GM18526 (cell line): ENCODE results near the gene BTBD10.

Experiments
- POLR2A ChIP-seq: IDR thresholded peaks from 3 replicates; pipeline ENCODE4 v1.6.1; 2011; ENCODE audit not compliant: insufficient read length; ENCODE audit errors: extremely low read depth

The BTBD10 gene

DNA sequence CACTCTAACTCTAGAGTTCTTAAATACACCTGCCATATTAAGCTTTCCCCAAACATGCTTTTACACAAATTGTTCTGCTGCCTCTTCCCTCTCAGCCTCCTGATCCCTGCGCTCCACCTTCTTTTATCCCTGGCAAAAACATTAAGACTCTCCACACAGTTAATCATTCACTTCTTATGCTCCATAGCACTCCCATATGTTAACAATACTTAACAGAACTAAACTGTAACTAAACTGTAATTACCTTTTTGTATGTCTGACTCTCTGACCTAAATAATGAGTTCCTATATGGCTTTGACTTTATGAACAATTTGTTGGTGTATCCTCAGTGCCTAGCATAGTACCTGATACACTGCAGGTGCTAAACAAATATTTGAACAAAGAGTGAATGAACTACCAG lies 71.8 kb downstream of the BTBD10 start:
- TF ChIP-seq POLR2A: no peak

DNA sequence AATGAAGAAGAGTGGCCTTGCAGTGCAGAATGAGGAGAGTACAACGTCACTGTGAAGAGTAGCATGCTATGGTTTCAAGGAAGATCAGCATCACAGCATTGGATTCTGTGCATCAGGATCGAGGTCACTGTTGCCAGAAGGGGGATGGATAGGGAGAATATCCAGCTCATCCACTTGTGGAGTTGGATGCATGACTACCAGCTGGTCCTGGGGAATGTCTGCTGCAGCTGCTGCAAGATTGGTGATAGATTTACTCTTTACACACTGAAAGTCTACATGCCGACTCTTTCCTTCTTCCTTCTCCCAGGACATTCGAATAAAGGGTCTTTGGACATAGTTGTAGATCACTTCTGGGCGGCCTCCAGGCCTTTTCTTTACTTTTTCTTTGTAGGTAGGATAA lies 74.3 kb downstream of the BTBD10 start:
- TF ChIP-seq POLR2A: no peak

DNA sequence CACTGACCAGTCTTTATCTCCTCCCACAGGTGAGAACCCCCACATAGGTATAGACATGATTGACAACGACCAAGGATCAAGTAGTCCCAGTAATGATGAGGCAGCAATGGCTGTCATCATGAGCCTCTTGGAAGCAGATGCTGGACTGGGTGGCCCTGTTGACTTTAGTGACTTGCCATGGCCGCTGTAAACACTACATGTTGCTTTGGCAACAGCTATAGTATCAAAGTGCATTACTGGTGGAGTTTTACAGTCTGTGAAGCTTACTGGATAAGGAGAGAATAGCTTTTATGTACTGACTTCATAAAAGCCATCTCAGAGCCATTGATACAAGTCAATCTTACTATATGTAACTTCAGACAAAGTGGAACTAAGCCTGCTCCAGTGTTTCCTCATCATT lies 76.5 kb downstream of the BTBD10 start:
- no peak for TF ChIP-seq POLR2A

DNA sequence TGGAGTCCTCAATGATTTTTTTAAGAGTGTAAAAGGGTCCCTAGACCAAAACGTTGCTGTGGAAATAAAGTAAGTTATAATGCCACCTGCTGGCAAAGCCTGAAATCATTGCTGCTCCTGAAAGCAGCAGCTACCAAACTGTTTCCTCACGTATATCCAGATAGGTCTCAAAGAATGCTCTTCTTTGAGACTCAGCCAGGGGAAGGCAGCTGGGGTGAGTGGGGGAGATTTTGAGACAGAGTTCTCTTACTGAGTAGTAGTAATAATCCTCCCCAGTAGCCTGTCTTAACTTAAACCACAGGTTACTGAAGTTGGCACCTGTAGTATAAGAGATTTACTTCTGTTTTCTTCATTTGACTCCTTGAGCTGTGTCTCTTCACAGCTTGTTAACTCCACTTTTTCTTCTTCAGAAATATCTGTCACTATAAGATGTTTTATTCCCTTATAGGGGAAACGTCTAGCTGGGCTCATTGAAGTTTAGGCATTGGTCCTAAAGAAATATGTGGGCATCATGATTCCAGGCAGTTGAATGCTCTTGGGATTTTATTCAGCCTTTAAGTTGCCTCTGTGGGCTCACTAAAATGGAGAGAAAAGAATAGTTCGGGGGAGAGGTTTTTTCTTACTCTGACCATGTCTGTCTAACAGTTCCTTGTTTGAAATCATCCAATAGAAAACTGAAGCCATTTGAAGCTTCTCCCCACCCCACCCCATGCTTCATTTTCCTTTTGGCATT lies 77.9 kb downstream of the BTBD10 start:
- TF ChIP-seq POLR2A: no peak

- no peak for TF ChIP-seq POLR2A
Measured at GRCh38 chr11:13382751-13383150, 80.3 kb downstream of the BTBD10 start.

- TF ChIP-seq POLR2A: no peak
Measured at GRCh38 chr11:13380731-13381130, 82.3 kb downstream of the BTBD10 start.

DNA sequence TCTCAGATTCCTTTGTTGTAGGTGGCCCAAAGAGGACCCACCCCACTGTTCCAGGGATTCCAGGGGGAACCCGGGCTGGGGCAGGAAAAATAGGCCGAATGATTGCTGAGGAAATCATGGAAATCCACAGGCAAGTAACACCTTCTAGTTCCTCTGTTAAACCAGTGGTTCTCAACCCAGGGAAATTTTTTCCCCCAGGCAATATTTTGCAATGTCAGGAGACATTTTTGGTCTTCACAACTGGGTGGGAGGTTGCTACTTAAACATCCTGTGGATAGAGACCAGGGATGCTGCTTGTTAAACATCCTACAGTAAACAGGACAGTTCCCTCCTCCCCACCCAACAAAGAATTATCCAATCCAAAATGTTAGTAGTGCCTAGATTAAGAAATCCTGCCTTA lies 84.7 kb downstream of the BTBD10 start:
- TF ChIP-seq POLR2A: no peak

- TF ChIP-seq POLR2A: no peak
Measured at GRCh38 chr11:13376838-13377237, 86.2 kb downstream of the BTBD10 start.

DNA sequence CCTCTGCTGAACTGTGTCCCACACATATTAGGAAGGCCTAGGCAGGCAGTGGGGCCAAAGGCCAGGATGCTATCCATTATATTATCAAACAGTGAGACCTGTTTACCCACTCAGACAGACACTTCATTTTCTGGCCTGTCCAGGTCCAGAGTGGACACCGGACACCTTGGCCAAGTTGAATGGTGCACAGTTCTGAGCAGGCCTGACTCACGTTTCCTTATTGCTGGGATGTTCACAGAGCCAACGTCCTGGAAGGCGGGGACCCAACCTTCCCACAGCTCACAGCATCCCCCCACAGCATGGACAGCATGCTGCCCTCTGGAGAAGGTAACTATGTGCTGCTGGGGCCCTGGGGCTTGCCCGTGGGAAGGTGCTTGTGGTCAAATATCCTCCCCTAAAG lies 86.6 kb downstream of the BTBD10 start:
- no peak for TF ChIP-seq POLR2A

GRCh38 chr11:13375798-13376197 lies 87.2 kb downstream of the BTBD10 start:
- TF ChIP-seq POLR2A: no peak

DNA sequence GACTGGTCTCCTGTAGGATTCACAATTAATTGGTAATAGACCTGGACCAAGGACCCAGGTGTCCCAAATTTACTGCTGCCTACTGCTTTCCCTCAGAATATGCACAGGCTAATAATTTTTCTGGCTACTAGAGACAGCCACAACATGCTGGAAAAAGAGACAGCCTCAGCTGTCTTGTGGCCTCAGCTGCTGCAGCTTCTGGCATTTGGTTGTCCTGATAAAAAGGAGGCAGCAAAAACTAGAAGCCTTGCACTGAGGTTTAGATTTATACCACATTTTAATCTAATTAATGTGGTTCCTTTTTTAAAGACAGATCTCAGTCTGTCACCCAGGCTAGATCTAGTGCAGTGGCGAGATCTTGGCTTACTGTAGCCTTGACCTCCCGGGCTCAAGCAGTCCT lies 89.8 kb downstream of the BTBD10 start:
- no peak for TF ChIP-seq POLR2A

DNA sequence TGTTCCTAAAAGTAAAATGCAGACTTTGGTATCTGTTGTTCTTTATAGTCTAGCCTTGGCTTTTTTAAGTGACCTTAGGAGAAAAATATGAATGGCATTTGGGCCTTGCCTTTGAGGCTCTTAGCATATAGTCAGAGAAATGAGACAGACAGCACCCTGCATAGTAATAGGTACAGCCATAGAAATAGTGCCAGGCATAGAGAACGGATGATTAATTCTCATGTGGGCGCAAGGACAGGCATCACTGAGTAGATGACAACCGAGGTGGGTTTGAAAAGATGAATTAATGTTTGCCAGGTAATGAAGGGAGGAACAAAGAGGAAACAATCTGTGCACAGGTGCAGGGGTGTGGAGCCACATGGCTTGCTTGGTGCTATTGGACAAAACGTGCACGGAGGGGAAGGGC lies 95.0 kb downstream of the BTBD10 start:
- TF ChIP-seq POLR2A: no peak

GRCh38 chr11:13367115-13367514 lies 95.9 kb downstream of the BTBD10 start:
- TF ChIP-seq POLR2A: no peak

DNA sequence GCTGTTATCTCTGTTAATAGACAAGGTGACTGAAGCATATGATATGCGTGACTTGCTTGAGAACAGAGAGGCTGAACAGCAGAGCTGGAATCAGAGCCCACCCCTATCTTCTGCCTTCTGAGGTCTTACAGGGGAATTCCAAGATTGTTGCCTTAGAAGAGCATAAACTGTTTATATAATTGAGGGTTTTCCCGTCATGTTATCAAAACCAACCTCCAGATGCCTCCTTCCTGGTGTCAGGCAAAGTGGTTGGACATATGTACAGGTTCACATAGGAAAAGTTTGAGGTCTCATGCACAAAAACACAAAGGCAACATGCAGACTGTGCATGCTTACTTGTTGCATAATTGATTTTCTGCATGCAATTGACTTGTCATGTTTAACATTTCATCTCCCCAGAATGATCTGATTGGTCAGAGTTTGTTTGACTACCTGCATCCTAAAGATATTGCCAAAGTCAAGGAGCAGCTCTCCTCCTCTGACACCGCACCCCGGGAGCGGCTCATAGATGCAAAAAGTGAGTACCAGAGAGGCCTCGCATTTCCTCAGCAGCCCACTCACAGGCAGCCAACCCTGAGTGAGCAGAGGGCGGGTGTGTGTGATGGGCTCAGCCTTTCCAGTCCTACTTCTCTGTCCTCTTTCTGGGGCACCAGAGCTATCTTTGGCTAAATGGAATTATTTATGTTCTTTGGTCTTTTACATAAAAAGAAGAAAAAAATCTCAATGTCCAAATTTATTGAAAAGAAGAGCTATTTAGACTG lies 96.6 kb downstream of the BTBD10 start:
- TF ChIP-seq POLR2A: no peak

- no peak for TF ChIP-seq POLR2A
Measured at GRCh38 chr11:13364388-13364787, 98.6 kb downstream of the BTBD10 start.

- TF ChIP-seq POLR2A: no peak
Measured at GRCh38 chr11:13362596-13363109, 100.4 kb downstream of the BTBD10 start.
